ENCODE measurements around the gene XRCC4.

The XRCC4 gene

GRCh38 chr5:83281658-83282057 is 204.3 kb downstream of the XRCC4 start:
- no peak for DNase-seq

- no peak for DNase-seq
These were observed 206.4 kb downstream of the XRCC4 start for GRCh38 chr5:83283761-83284160.

GRCh38 chr5:83285661-83286398 is 208.5 kb downstream of the XRCC4 start:
- no peak for DNase-seq

GRCh38 chr5:83294246-83294645 is 216.9 kb downstream of the XRCC4 start:
- DNase-seq, result no peak

GRCh38 chr5:83299353-83299752 is 222.0 kb downstream of the XRCC4 start:
- no peak for DNase-seq

- no peak for DNase-seq
These were observed 229.4 kb downstream of the XRCC4 start for GRCh38 chr5:83306572-83307241.

- DNase-seq, result no peak
These were observed 235.3 kb downstream of the XRCC4 start for GRCh38 chr5:83312663-83313062.

- DNase-seq, result no peak
These were observed 236.1 kb downstream of the XRCC4 start for GRCh38 chr5:83313436-83313835.

- no peak for DNase-seq
These were observed 244.2 kb downstream of the XRCC4 start for GRCh38 chr5:83321483-83322055.

GRCh38 chr5:83322273-83322924 is 245.1 kb downstream of the XRCC4 start:
- no peak for DNase-seq

GRCh38 chr5:83323557-83324180 is 246.3 kb downstream of the XRCC4 start:
- no peak for DNase-seq

- no peak for DNase-seq
These were observed 254.5 kb downstream of the XRCC4 start for GRCh38 chr5:83331842-83332241.

- no peak for DNase-seq
These were observed 260.2 kb downstream of the XRCC4 start for GRCh38 chr5:83337453-83338035.

GRCh38 chr5:83340511-83340918 is 263.2 kb downstream of the XRCC4 start:
- DNase-seq, result no peak

GRCh38 chr5:83341815-83342334 is 264.5 kb downstream of the XRCC4 start:
- no peak for DNase-seq

- no peak for DNase-seq
These were observed 265.1 kb downstream of the XRCC4 start for GRCh38 chr5:83342465-83342864.

- DNase-seq, result no peak
These were observed 266.0 kb downstream of the XRCC4 start for GRCh38 chr5:83343299-83343698.

GRCh38 chr5:83345423-83345822 is 268.1 kb downstream of the XRCC4 start:
- DNase-seq, result no peak

- no peak for DNase-seq
These were observed 271.0 kb downstream of the XRCC4 start for GRCh38 chr5:83348281-83348780.

- DNase-seq, result no peak
These were observed 275.9 kb downstream of the XRCC4 start for GRCh38 chr5:83353231-83353630.

GRCh38 chr5:83353774-83354173 is 276.4 kb downstream of the XRCC4 start:
- DNase-seq, result no peak

- DNase-seq, result no peak
These were observed 277.6 kb downstream of the XRCC4 start for GRCh38 chr5:83354958-83355357.
